ENCODE measurements around the gene SMTN.
A peak's percentile ranks its signal among the peaks of the same experiment; 100 is the strongest.
"Not testable (repeated sequence)": the region's sequence is repeated elsewhere in the genome, so short reads cannot be mapped to it uniquely, and the experiment has no call there.

SMTN gene

GRCh38 chr22:31100762-31101525 is 19.8 kb downstream of the SMTN start:
- H3K9me3 Mint-ChIP-seq = no peaks in the 10 kb centered on the region
- H3K27me3 Mint-ChIP-seq = no peaks in the 10 kb centered on the region
- no peak for DNase-seq
- H3K27ac Mint-ChIP-seq = peak overlapping the region; percentile 26
- H3K4me3 Mint-ChIP-seq = no peak overlapping the region
- H3K4me1 Mint-ChIP-seq (ENCODE audit: low read depth) = peaks cover 4% of the 10 kb centered on the region
- no peaks in the 10 kb centered on the region for H3K36me3 Mint-ChIP-seq (ENCODE audit: low read depth)

DNA sequence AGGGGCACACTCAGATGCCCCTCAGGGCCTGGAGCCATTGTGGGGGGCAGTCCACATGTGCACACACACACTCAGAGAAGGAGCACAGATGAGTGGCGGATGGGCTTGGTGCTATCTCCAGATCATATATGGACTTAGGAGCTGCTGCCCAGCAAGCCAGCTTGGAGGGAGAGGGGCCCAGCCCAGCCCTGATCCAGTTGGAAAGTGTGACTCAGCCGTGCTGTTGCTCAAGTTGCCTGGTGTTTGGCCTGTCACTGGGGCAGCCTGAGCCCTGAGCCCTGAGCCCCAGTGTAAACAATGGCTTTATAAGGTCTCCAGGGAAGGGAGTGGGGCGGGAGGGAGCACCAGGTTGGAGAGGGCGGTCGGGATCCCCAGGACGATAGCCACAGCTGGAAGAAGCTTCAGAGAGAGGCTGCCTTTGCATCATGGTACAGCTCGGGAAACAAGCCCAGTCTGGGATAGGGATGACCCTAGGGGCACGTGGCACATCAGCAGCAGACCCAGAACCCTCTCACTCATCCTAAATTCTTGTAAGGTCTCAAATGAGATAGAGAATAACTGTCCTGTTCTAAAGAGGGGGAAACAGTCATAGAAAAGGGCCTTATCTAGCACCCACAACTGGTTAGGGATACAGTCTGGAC is 21.4 kb downstream of the SMTN start:
- H3K9me3 Mint-ChIP-seq = no peaks in the 10 kb centered on the region
- H3K27ac Mint-ChIP-seq = no peak overlapping the region
- DNase-seq = no peak
- peaks cover 19% of the 10 kb centered on the region for H3K4me1 Mint-ChIP-seq (ENCODE audit: low read depth)
- peaks cover under 1% of the 10 kb centered on the region for H3K36me3 Mint-ChIP-seq (ENCODE audit: low read depth)
- no peaks in the 10 kb centered on the region for H3K27me3 Mint-ChIP-seq
- H3K4me3 Mint-ChIP-seq = no peak overlapping the region

GRCh38 chr22:31103111-31103510 is 22.0 kb downstream of the SMTN start:
- H3K27me3 Mint-ChIP-seq = no peaks in the 10 kb centered on the region
- DNase-seq = no peak
- H3K36me3 Mint-ChIP-seq (ENCODE audit: low read depth) = peaks cover 2% of the 10 kb centered on the region
- H3K9me3 Mint-ChIP-seq = no peaks in the 10 kb centered on the region
- peaks cover 24% of the 10 kb centered on the region for H3K4me1 Mint-ChIP-seq (ENCODE audit: low read depth)
- H3K27ac Mint-ChIP-seq = no peak overlapping the region
- no peak overlapping the region for H3K4me3 Mint-ChIP-seq

DNA sequence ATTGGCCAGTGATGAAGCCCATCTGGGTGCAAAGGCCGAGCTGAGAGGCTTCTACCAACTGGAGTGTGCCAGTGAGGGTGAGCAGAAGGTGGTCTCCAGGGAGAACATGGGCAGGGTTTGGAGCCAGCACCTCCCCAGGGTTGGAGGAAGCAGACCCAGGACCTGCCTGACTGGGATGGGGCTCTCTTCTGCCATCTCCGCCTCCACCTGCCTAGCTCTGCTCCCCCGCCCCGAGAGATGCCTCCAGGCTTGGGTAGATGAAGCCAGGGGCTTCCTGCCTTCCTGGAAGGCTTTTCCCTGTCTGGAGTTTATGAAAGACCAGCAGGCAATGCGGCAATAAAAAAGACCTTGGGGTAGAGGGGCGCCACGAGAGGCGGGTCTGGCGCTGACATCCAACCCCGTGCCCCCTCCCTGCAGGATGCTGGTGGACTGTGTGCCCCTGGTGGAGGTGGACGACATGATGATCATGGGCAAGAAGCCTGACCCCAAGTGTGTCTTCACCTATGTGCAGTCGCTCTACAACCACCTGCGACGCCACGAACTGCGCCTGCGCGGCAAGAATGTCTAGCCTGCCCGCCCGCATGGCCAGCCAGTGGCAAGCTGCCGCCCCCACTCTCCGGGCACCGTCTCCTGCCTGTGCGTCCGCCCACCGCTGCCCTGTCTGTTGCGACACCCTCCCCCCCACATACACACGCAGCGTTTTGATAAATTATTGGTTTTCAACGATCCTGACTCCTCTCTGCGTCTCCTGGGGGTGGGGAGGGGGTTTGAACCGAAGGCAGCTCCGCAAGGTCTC is 23.0 kb downstream of the SMTN start:
- no peak overlapping the region for H3K4me3 Mint-ChIP-seq
- H3K9me3 Mint-ChIP-seq = no peaks in the 10 kb centered on the region
- H3K4me1 Mint-ChIP-seq (ENCODE audit: low read depth) = peaks cover 24% of the 10 kb centered on the region
- H3K27me3 Mint-ChIP-seq = no peaks in the 10 kb centered on the region
- DNase-seq = no peak
- H3K36me3 Mint-ChIP-seq (ENCODE audit: low read depth) = peaks cover 2% of the 10 kb centered on the region
- H3K27ac Mint-ChIP-seq = no peak overlapping the region

GRCh38 chr22:31104869-31105268 is 23.8 kb downstream of the SMTN start:
- H3K4me3 Mint-ChIP-seq = no peak overlapping the region
- no peaks in the 10 kb centered on the region for H3K27me3 Mint-ChIP-seq
- H3K27ac Mint-ChIP-seq = no peak overlapping the region
- no peak for DNase-seq
- H3K36me3 Mint-ChIP-seq (ENCODE audit: low read depth) = peaks cover 2% of the 10 kb centered on the region
- H3K9me3 Mint-ChIP-seq = no peaks in the 10 kb centered on the region
- H3K4me1 Mint-ChIP-seq (ENCODE audit: low read depth) = peaks cover 24% of the 10 kb centered on the region

- Mint-ChIP-seq H3K27me3 (no peaks in the 10 kb centered on the region), H3K36me3 (ENCODE audit: low read depth) (peaks cover 2% of the 10 kb centered on the region), H3K9me3 (no peaks in the 10 kb centered on the region), H3K4me1 (ENCODE audit: low read depth) (peaks cover 24% of the 10 kb centered on the region), H3K4me3 (no peak overlapping the region), H3K27ac (no peak overlapping the region)
- no peak for DNase-seq
Measured at GRCh38 chr22:31105282-31105929, 24.3 kb downstream of the SMTN start.

- H3K4me1 Mint-ChIP-seq (ENCODE audit: low read depth) = peaks cover 24% of the 10 kb centered on the region
- no peak for DNase-seq
- no peaks in the 10 kb centered on the region for H3K27me3 Mint-ChIP-seq
- no peaks in the 10 kb centered on the region for H3K9me3 Mint-ChIP-seq
- H3K36me3 Mint-ChIP-seq (ENCODE audit: low read depth) = peaks cover 2% of the 10 kb centered on the region
- peak overlapping the region; percentile 83 for H3K4me3 Mint-ChIP-seq
- H3K27ac Mint-ChIP-seq = no peak overlapping the region
Measured at GRCh38 chr22:31106001-31106571, 25.0 kb downstream of the SMTN start.

DNA sequence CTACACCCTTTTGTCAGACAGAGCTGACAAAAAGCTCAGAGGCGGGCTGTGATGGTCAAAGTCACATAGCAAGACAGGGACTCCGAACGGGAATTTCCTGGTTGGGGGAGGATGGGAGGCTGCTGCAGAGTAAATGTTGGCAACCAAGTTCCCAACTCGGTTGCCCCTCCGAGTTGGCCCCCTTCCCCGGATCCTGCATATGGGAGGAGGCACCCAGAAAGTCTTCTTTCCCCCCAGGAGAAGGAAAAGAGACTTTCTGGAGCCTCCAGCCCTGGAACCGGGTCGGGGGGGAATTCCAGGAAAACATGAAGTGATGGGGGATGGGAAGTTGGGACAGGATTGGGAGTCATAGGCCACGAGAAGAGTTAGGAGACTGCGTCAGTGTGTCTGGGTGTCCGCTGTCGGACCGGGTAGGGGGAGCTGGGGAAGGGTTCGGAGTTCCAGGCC is 25.6 kb downstream of the SMTN start:
- H3K9me3 Mint-ChIP-seq = no peaks in the 10 kb centered on the region
- H3K27ac Mint-ChIP-seq = peak overlapping the region; percentile 71
- H3K36me3 Mint-ChIP-seq (ENCODE audit: low read depth) = peaks cover 2% of the 10 kb centered on the region
- H3K4me3 Mint-ChIP-seq = peak overlapping the region; percentile 83
- no peak for DNase-seq
- H3K4me1 Mint-ChIP-seq (ENCODE audit: low read depth) = peaks cover 24% of the 10 kb centered on the region
- no peaks in the 10 kb centered on the region for H3K27me3 Mint-ChIP-seq

- peak within 1 kb of the TSS; percentile 89 for H3K27ac Mint-ChIP-seq
- H3K27me3 Mint-ChIP-seq = no peaks in the 10 kb centered on the region
- peak; percentile 88 for DNase-seq
- peak within 1 kb of the TSS; percentile 83 for H3K4me3 Mint-ChIP-seq
- H3K9me3 Mint-ChIP-seq = no peaks in the 10 kb centered on the region
- H3K36me3 Mint-ChIP-seq (ENCODE audit: low read depth) = peaks cover 2% of the 10 kb centered on the region
- peaks cover 24% of the 10 kb centered on the region for H3K4me1 Mint-ChIP-seq (ENCODE audit: low read depth)
Measured at GRCh38 chr22:31107178-31107893, 26.2 kb downstream of the SMTN start, which contains the start of gene SELENOM. SELENOM (minus strand) TSS chr22:31107568; CDS start chr22:31107505, 63 bp downstream.

DNA sequence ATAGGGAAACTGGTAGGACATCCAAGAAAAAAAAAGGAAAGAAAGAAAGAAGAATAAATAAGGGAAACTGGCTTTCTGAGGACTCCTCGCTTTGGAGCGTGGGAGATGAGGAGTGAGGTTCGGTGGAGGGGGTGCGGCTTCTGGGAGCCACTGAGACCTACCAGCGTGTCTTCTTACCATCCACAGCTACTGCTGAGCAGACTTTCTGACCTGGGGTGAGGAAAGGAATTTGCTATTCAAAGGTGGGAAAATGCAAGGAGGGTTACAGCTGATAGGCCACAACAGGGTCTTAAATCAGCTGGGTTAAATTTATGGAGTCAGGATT is 26.7 kb downstream of the SMTN start:
- peak overlapping the region; percentile 89 for H3K27ac Mint-ChIP-seq
- H3K27me3 Mint-ChIP-seq = peaks cover 3% of the 10 kb centered on the region
- peak overlapping the region; percentile 83 for H3K4me3 Mint-ChIP-seq
- DNase-seq = no peak
- peaks cover 24% of the 10 kb centered on the region for H3K4me1 Mint-ChIP-seq (ENCODE audit: low read depth)
- peaks cover 2% of the 10 kb centered on the region for H3K36me3 Mint-ChIP-seq (ENCODE audit: low read depth)
- H3K9me3 Mint-ChIP-seq = no peaks in the 10 kb centered on the region

- not testable (repeated sequence) for H3K27ac Mint-ChIP-seq; H3K36me3 Mint-ChIP-seq (ENCODE audit: low read depth); H3K9me3 Mint-ChIP-seq; H3K4me1 Mint-ChIP-seq (ENCODE audit: low read depth); H3K4me3 Mint-ChIP-seq; DNase-seq; H3K27me3 Mint-ChIP-seq
Measured at GRCh38 chr22:31112547-31113091, 31.5 kb downstream of the SMTN start.

DNA sequence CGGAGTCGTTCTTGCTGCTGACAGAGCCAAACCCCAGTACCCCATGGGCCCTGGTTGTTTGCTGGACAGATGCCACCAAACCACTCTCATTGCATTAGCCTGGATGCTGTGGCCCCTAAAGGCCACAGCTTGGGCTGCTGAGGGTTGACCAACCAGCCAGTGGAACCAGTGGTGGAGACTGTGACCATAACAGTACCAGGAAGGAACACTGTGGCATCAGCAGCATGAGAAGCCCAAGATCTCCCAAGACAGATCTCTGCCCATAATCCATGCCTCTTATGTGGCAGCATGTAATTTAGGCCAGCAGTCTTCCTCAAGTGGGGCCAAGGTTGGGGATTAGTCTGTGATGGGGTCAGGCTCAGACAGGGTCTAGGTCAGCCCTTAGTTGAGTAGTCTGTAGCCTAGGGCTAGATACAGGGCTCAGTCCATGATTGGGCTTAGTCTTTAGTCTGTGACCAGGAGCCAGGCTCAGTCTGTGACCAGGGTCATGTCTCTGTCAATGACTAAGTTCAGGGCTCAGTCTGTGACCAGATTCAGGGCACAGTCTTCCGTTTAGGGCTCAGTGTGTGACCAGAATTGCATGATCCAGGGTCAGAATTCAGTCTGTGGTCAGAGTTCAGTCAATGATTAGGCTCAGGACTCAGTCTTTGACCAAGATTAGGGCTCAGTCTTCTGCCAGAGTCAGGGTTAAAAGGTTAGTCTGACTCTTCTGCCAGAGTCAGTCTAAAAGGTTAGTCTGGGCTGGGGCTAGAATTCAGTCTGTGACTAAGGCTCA is 37.1 kb downstream of the SMTN start:
- no peaks in the 10 kb centered on the region for H3K4me1 Mint-ChIP-seq (ENCODE audit: low read depth)
- H3K4me3 Mint-ChIP-seq = no peak overlapping the region
- no peaks in the 10 kb centered on the region for H3K36me3 Mint-ChIP-seq (ENCODE audit: low read depth)
- no peak for DNase-seq
- no peaks in the 10 kb centered on the region for H3K9me3 Mint-ChIP-seq
- no peak overlapping the region for H3K27ac Mint-ChIP-seq
- H3K27me3 Mint-ChIP-seq = no peaks in the 10 kb centered on the region

All from activated T-cell treated with anti-CD3 and anti-CD28 coated beads, Interleukin-2, amount 50 U/mL, for 24 hours (primary cell).